Ishikawa (cell line): ENCODE data around the gene CYP2B6.

Experiments used
- EP300 ChIP-seq: IDR thresholded peaks from 2 replicates; pipeline ENCODE4 v1.6.1; 2012; ENCODE audit warnings: borderline replicate concordance
- NFIC ChIP-seq: IDR thresholded peaks from 2 replicates; pipeline ENCODE4 v1.6.1; 2012
- TCF12 ChIP-seq: IDR thresholded peaks from 2 replicates; pipeline ENCODE4 v1.6.1; 2012; ENCODE audit warnings: low read depth
- TF ChIP-seq, protein P1 (sequence below): IDR thresholded peaks from 2 replicates; pipeline ENCODE4 v1.6.1; 2012
- TF ChIP-seq, protein P2 (sequence below): IDR thresholded peaks from 2 replicates; pipeline ENCODE4 v1.6.1; 2012; ENCODE audit warnings: low read depth, mild to moderate bottlenecking

DNA sequence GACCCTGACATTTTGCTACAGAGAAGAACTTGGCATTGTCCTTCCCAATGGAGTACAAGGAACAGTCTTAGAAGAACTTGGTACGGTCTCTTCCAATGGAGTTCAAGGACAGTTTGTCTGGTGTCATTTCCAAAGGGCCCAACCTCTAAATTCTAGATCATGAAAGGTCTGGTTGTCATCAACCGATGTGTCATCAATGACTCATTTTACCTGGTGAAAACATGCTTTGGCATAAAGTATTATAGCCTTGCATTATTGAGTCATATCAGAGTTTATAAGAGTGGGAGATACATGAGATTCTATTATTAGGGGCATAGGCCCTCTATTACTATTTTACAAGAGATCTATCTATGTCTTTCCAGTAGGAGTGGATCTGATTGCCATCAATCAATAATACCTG, 4.3 kb downstream of the CYP2B6 start:
- no peak for TF ChIP-seq EP300
- TF ChIP-seq, protein P1, sequence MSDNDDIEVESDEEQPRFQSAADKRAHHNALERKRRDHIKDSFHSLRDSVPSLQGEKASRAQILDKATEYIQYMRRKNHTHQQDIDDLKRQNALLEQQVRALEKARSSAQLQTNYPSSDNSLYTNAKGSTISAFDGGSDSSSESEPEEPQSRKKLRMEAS, result no peak
- no peak for TF ChIP-seq TCF12
- TF ChIP-seq, protein P2, sequence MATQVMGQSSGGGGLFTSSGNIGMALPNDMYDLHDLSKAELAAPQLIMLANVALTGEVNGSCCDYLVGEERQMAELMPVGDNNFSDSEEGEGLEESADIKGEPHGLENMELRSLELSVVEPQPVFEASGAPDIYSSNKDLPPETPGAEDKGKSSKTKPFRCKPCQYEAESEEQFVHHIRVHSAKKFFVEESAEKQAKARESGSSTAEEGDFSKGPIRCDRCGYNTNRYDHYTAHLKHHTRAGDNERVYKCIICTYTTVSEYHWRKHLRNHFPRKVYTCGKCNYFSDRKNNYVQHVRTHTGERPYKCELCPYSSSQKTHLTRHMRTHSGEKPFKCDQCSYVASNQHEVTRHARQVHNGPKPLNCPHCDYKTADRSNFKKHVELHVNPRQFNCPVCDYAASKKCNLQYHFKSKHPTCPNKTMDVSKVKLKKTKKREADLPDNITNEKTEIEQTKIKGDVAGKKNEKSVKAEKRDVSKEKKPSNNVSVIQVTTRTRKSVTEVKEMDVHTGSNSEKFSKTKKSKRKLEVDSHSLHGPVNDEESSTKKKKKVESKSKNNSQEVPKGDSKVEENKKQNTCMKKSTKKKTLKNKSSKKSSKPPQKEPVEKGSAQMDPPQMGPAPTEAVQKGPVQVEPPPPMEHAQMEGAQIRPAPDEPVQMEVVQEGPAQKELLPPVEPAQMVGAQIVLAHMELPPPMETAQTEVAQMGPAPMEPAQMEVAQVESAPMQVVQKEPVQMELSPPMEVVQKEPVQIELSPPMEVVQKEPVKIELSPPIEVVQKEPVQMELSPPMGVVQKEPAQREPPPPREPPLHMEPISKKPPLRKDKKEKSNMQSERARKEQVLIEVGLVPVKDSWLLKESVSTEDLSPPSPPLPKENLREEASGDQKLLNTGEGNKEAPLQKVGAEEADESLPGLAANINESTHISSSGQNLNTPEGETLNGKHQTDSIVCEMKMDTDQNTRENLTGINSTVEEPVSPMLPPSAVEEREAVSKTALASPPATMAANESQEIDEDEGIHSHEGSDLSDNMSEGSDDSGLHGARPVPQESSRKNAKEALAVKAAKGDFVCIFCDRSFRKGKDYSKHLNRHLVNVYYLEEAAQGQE, result no peak
- no peak for TF ChIP-seq NFIC
